Hepatocyte (in vitro differentiated cells): Measurements from ENCODE around the gene KIF5A.

Experiments
- EZH2 ChIP-seq: fragments of 200-600 bp; sonication (generic); IDR thresholded peaks from 2 replicates; pipeline ENCODE4 v1.6.1; 2016; ENCODE audit warnings: antibody characterized with exemption, mild to moderate bottlenecking, borderline replicate concordance
- TF ChIP-seq, protein P1 (sequence below): fragments of 200-600 bp; sonication (generic); IDR thresholded peaks from 2 replicates; pipeline ENCODE4 v1.5.1; 2016; ENCODE audit warnings: antibody characterized with exemption, mild to moderate bottlenecking; ENCODE audit not compliant: poor library complexity

DNA sequence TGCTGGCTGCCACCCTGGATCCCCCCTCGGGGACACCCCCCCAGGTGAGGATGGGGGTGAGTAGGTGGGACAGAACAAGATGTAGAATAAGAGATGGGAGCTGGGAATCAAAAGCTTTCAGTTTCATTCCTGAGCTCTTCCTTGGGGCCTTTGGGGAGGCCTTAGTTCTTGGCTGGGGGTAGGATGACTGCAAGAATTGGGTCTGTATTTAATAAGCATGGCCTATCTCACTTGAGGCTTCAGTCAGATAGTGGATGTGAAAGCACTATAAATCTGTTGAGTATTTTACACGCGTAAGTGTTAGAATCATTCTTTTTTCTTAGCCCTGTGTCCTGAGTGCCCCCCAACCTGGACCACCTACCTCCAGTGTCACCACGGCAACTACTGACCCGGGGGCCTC, 22.7 kb upstream of the KIF5A start:
- TF ChIP-seq EZH2, result no peak
- TF ChIP-seq, protein P1, sequence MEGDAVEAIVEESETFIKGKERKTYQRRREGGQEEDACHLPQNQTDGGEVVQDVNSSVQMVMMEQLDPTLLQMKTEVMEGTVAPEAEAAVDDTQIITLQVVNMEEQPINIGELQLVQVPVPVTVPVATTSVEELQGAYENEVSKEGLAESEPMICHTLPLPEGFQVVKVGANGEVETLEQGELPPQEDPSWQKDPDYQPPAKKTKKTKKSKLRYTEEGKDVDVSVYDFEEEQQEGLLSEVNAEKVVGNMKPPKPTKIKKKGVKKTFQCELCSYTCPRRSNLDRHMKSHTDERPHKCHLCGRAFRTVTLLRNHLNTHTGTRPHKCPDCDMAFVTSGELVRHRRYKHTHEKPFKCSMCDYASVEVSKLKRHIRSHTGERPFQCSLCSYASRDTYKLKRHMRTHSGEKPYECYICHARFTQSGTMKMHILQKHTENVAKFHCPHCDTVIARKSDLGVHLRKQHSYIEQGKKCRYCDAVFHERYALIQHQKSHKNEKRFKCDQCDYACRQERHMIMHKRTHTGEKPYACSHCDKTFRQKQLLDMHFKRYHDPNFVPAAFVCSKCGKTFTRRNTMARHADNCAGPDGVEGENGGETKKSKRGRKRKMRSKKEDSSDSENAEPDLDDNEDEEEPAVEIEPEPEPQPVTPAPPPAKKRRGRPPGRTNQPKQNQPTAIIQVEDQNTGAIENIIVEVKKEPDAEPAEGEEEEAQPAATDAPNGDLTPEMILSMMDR, result no peak
